K562 (cell line): Measurements from ENCODE around the gene KMT2A. TPM values are rescaled to one million over a fixed set of nuclear protein-coding genes. Genes with fewer than 3 reads are reported as not detected.

Experiments
- AFF4 ChIP-seq: sonication (generic); formaldehyde crosslinking; IDR thresholded peaks from 2 replicates; pipeline ENCODE4 v1.8.0; 2023; ENCODE audit warnings: mild to moderate bottlenecking, missing genetic modification reagents
- E2F3 ChIP-seq: fragments of 250-450 bp; sonication (Bioruptor Pico); IDR thresholded peaks from 2 replicates; pipeline ENCODE4 v1.4.0; 2020; ENCODE audit warnings: mild to moderate bottlenecking
- ELF1 ChIP-seq: fragments of 200-800 bp; sonication (Bioruptor generic); IDR thresholded peaks from 2 replicates; pipeline ENCODE4 v1.6.1; 2016; ENCODE audit warnings: missing genetic modification characterization, missing compliant biosample characterization
- ELF2 ChIP-seq: fragments of 250-450 bp; sonication (Bioruptor Pico); IDR thresholded peaks from 2 replicates; pipeline ENCODE4 v1.5.0; 2021; ENCODE audit warnings: mild to moderate bottlenecking
- ETV6 ChIP-seq, 3 experiments: fragments of 150-350 bp in 1 of 3; sonication (generic) in 1 of 3; formaldehyde crosslinking in 1 of 3; IDR thresholded peaks; 2 replicates each; pipeline versions ENCODE4 v1.6.1 to v1.8.0; 2014 to 2022; ENCODE audit warnings: borderline replicate concordance in 2 of 3, low read depth in 2 of 3, antibody characterized with exemption in 1 of 3, low read length in 1 of 3, mild to moderate bottlenecking in 1 of 3, missing genetic modification reagents in 1 of 3
- FOXK2 ChIP-seq, 2 experiments: fragments of 450-650 bp; IDR thresholded peaks in 1 of 2; conservative IDR thresholded peaks in 1 of 2; 2 replicates each; pipeline ENCODE4 v1.6.1; 2016; ENCODE audit warnings: low read depth in 2 of 2, mild to moderate bottlenecking in 1 of 2
- MYBL2 ChIP-seq, 2 experiments: fragments of 450-650 bp in 1 of 2; sonication (generic) in 1 of 2; formaldehyde crosslinking in 1 of 2; IDR thresholded peaks; 2 replicates each; pipeline versions ENCODE4 v1.6.1 to v1.8.1; 2017 to 2022; ENCODE audit warnings: borderline replicate concordance in 1 of 2, inconsistent platforms in 1 of 2, low read depth in 1 of 2, mild to moderate bottlenecking in 1 of 2, missing genetic modification reagents in 1 of 2, moderate library complexity in 1 of 2
- NELFE ChIP-seq: IDR thresholded peaks from 2 replicates; pipeline ENCODE4 v1.6.1; 2011; ENCODE audit warnings: mild to moderate bottlenecking; ENCODE audit not compliant: insufficient read depth, insufficient read length
- NRF1 ChIP-seq, 2 experiments: fragments of 450-650 bp; IDR thresholded peaks in 1 of 2; conservative IDR thresholded peaks in 1 of 2; 2 replicates each; pipeline ENCODE4 v1.6.1; 2014; ENCODE audit warnings: mild to moderate bottlenecking in 2 of 2
- RBBP5 ChIP-seq: fragments of 200-600 bp; sonication (generic); IDR thresholded peaks from 2 replicates; pipeline ENCODE4 v1.6.1; 2012; ENCODE audit warnings: borderline replicate concordance, mild to moderate bottlenecking, low read length, control low read depth, inconsistent platforms; ENCODE audit not compliant: insufficient read depth, poor library complexity, severe bottlenecking
- SMAD4 ChIP-seq: fragments of 250-450 bp; sonication (Bioruptor Pico); conservative IDR thresholded peaks from 2 replicates; pipeline ENCODE4 v1.8.0; 2021; ENCODE audit warnings: inconsistent platforms, mild to moderate bottlenecking, moderate library complexity
- SOX6 ChIP-seq: fragments of 450-650 bp; IDR thresholded peaks from 2 replicates; pipeline ENCODE4 v1.6.1; 2014; ENCODE audit warnings: mild to moderate bottlenecking
- SUPT5H ChIP-seq: fragments of 450-650 bp; IDR thresholded peaks from 2 replicates; pipeline ENCODE4 v1.6.1; 2016
- TCF7 ChIP-seq: sonication (generic); IDR thresholded peaks from 2 replicates; pipeline ENCODE4 v1.6.1; 2016; ENCODE audit warnings: antibody characterized with exemption, borderline replicate concordance
- TEAD4 ChIP-seq, 2 experiments: sonication (generic) in 1 of 2; formaldehyde crosslinking in 1 of 2; IDR thresholded peaks; 2 replicates each; pipeline versions ENCODE4 v1.6.1 to v1.8.0; 2012 to 2022; ENCODE audit warnings: borderline replicate concordance in 1 of 2, inconsistent platforms in 1 of 2, low read length in 1 of 2, mild to moderate bottlenecking in 1 of 2, missing genetic modification reagents in 1 of 2
- ZFX ChIP-seq: sonication (generic); formaldehyde crosslinking; IDR thresholded peaks from 2 replicates; pipeline ENCODE4 v1.8.0; 2022; ENCODE audit warnings: mild to moderate bottlenecking, missing genetic modification reagents, moderate library complexity
- ZMIZ1 ChIP-seq, 2 experiments: fragments of 150-350 bp in 1 of 2; IDR thresholded peaks; 2 replicates each; pipeline ENCODE4 v1.6.1; 2012 to 2016; ENCODE audit warnings: low read depth in 2 of 2, low read length in 2 of 2, mild to moderate bottlenecking in 1 of 2, moderate library complexity in 1 of 2
- ZNF589 ChIP-seq: fragments of 200-800 bp; sonication (Bioruptor generic); IDR thresholded peaks from 2 replicates; pipeline ENCODE4 v1.6.1; 2016; ENCODE audit warnings: low read depth, missing genetic modification characterization, missing compliant biosample characterization
- polyA plus RNA-seq, 8 experiments: library from polyadenylated mRNA; depleted of rRNA in 4 of 8; stranded (reverse) in 5 of 8; unstranded in 3 of 8; fragments of >200 nt; fragmentation: Nextera tagmentation in 2 of 8; fragmentation: Illumina TruSeq in 1 of 8; extraction: Ambion mirVana in 2 of 8; extraction: Trizol in 1 of 8; gene quantifications; 2 replicates each; pipeline versions ENCODE4 v1.2.1 to v1.2.3, GENCODE V29; 2011 to 2014; ENCODE audit warnings: inconsistent platforms in 1 of 8, missing spikeins in 1 of 8
- total RNA-seq, 7 experiments: library from RNA; depleted of rRNA in 6 of 7; stranded (reverse); fragments of >200 nt in 6 of 7; fragmentation: Illumina TruSeq in 2 of 7; extraction: Trizol in 2 of 7; gene quantifications; 2 replicates each; pipeline versions ENCODE4 v1.2.1 to v1.2.3, GENCODE V29; 2011 to 2021; ENCODE audit warnings: low replicate concordance in 1 of 7

Gene KMT2A
- total and polyA plus RNA-seq, 9 of the 15 experiments (the other 6 are each of a cell fraction or from before 2014, with no cell fraction given) = 9.6 to 59.9 (median 32.6) TPM

DNA sequence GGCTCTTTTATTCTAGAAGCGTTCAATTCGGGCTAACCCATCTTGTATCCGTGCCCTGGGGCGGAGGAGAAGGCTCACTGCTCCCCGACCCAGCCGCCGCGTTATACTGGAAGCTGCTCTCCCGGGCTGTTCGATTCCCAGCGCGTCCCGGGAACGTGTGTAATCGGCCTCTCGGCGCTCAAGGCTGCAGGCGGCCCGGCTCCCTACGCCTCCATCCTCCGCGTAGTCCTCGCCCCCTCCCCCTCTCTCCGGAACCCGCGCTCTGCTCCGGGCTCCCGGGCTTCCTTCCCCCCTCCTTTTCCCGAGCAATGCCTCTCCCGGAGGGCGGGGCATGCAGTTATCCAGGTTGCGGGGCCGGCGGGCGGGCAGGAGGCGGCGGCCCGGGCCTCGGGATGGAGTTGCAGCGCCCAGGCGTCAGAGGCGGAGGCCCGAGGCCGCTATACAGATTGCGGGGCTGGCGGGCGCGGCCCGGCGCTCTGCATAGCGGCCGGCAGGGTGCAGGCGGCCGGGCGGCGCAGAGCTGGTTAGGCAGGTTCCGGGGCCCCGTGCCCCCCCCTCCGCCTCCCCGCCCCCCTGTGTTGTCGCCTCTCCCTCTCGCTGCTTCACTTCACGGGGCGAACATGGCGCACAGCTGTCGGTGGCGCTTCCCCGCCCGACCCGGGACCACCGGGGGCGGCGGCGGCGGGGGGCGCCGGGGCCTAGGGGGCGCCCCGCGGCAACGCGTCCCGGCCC, at the start of gene KMT2A (continued):
- no peak for TF ChIP-seq ETV6 (IDR thresholded peaks at IDR 0.05; ENCODE audit: borderline replicate concordance in 1 of 2, low read depth in 2 of 2, low read length in 1 of 2)
- peak; percentile 69; the same call in 1 of the 2 replicates for TF ChIP-seq ETV6 (CRISPR knock-in tag; IDR thresholded peaks at IDR 0.05; ENCODE audit: borderline replicate concordance)
- TF ChIP-seq ELF2 = no peak
- TF ChIP-seq ZMIZ1 (IDR thresholded peaks at IDR 0.05; ENCODE audit: low read depth in 2 of 2, low read length in 2 of 2) = 0 out of 4 replicates have a peak, but pooled peaks of 1 of the 2 experiments have one; percentile 31
- peak; percentile 98 for TF ChIP-seq SMAD4
- TF ChIP-seq MYBL2 (IDR thresholded peaks at IDR 0.05; ENCODE audit: low read depth) = no peak
- no peak for TF ChIP-seq MYBL2 (CRISPR knock-in tag; IDR thresholded peaks at IDR 0.05; ENCODE audit: borderline replicate concordance)
- peak; percentile 78 for TF ChIP-seq ELF1
- peak; percentile 82; the same call in 1 of the 2 replicates for TF ChIP-seq AFF4
- TF ChIP-seq E2F3 = peak; percentile 88
- 0 out of 4 replicates have a peak, but pooled peaks have one; percentile 31 to 40 for TF ChIP-seq NRF1 (conservative IDR thresholded peaks at IDR 0.05 in 1 of 2, IDR thresholded peaks at IDR 0.05 in 1 of 2)
- peak; percentile 56; the same call in 1 of the 2 replicates for TF ChIP-seq TCF7
- peak; percentile 53 for TF ChIP-seq SUPT5H
- TF ChIP-seq ZNF589 (CRISPR knock-in tag) = 0 out of 2 replicates have a peak, but pooled peaks have one; percentile 79
- no peak for TF ChIP-seq NELFE
- TF ChIP-seq FOXK2 (conservative IDR thresholded peaks at IDR 0.05 in 1 of 2, IDR thresholded peaks at IDR 0.05 in 1 of 2; ENCODE audit: low read depth in 2 of 2) = 0 out of 4 replicates have a peak, but pooled peaks of 1 of the 2 experiments have one; percentile 54
- TF ChIP-seq RBBP5 = peak; percentile 63
- peak; percentile 51 for TF ChIP-seq SOX6
- TF ChIP-seq TEAD4 (IDR thresholded peaks at IDR 0.05; ENCODE audit: low read length) = peak; percentile 28; the same call in 1 of the 2 replicates
- TF ChIP-seq TEAD4 (CRISPR knock-in tag; IDR thresholded peaks at IDR 0.05; ENCODE audit: borderline replicate concordance) = no peak
- TF ChIP-seq ZFX = peak; percentile 36
